ENCODE measurements around the gene NTPCR. TPM values are rescaled to one million over a fixed set of nuclear protein-coding genes. Genes with fewer than 3 reads are reported as not detected.

NTPCR gene
- total and polyA plus RNA-seq, 2 donors (not counting 3 experiments of a cell fraction or from before 2014, with no cell fraction given), result 13.2 to 35.3 TPM

GRCh38 chr1:233033361-233033760, 83.0 kb downstream of the NTPCR start:
- dilution Hi-C loops (cut with MboI; ENCODE audit: extremely low pct_ligation_motif_present, low sequenced_read_pairs) (no loop called here), intact Hi-C loops (cut with micrococcal nuclease) (no loop called here)
- no peak for FAIRE-seq
- no peak for DNase-seq (ENCODE audit: low read depth, low spot score)
- Histone ChIP-seq H3K4me3 (replicated peaks in 1 of 3; ENCODE audit: insufficient read depth in 1 of 3, low read depth in 1 of 3, low read length in 3 of 3) (no peak overlapping the region), H4K20me1 (replicated peaks; ENCODE audit: control insufficient read depth, extremely low read depth, insufficient read depth, low read length) (no peaks in the 10 kb centered on the region), H2AFZ (ENCODE audit: low read depth, low read length) (no peak overlapping the region), H3K9me3 (replicated peaks; ENCODE audit: control insufficient read depth, insufficient read depth, low read length) (no peaks in the 10 kb centered on the region), H3K27me3 (ENCODE audit: control insufficient read depth in 2 of 2, insufficient read depth in 2 of 2, low read length in 2 of 2) (no peaks in the 10 kb centered on the region), H3K36me3 (ENCODE audit: control insufficient read depth in 2 of 2, extremely low read depth in 1 of 2, insufficient read depth in 2 of 2, low read length in 2 of 2) (no peaks in the 10 kb centered on the region), H3K27ac (ENCODE audit: insufficient read depth, low read depth, low read length) (no peak overlapping the region), H3K4me1 (ENCODE audit: control insufficient read depth, extremely low read depth, insufficient read depth, low read length) (no peaks in the 10 kb centered on the region), H3K9ac (replicated peaks; ENCODE audit: extremely low read depth, insufficient read depth, low read length) (no peak overlapping the region), H3K79me2 (ENCODE audit: control insufficient read depth, insufficient read depth, low read length) (no peaks in the 10 kb centered on the region), H3K4me2 (ENCODE audit: insufficient read depth, low read length) (no peak overlapping the region), H3K9me1 (replicated peaks; ENCODE audit: control insufficient read depth, extremely low read depth, insufficient read depth, low read length) (no peaks in the 10 kb centered on the region)
- BruUV-seq (replicated peaks), result no TSS peak
- POLR2A ChIA-PET, result no interaction called here
- CTCF ChIA-PET, result no interaction called here
- no peak for TF ChIP-seq POLR2AphosphoS5 (IDR thresholded peaks at IDR 0.05; ENCODE audit: insufficient read depth, low read depth, low read length)

Other genes with a start within 250 kb of the NTPCR start
- gene MAP10, start 145.2 kb upstream of the NTPCR start, total RNA-seq, result 1.9 and 2.0 TPM in 2 replicates
- 0.86 and 0.88 TPM in 2 replicates for gene MAP10, start 145.2 kb upstream of the NTPCR start, polyA plus RNA-seq